ENCODE measurements around the gene CSNK2A2.

DNA sequence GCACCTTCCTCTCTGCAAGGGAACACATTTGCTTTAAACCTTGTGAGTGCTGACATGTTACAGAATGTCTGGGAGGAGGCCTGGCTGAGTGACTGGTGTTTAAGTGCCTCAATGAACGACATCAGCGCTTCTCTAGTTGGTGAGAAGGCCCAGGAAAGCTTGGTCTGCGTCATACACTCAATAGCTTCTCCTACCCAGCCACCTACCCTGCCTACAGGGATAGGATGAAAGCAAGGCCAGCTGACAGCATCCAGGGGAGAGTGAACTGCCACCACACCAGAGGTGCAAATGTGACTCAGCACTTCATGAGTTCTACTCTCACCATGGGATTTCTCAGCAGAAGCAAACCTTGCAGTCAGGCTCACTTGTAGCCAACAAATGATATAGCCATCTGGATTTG, 37.1 kb downstream of the CSNK2A2 start:
- TF ChIP-seq, protein P1, sequence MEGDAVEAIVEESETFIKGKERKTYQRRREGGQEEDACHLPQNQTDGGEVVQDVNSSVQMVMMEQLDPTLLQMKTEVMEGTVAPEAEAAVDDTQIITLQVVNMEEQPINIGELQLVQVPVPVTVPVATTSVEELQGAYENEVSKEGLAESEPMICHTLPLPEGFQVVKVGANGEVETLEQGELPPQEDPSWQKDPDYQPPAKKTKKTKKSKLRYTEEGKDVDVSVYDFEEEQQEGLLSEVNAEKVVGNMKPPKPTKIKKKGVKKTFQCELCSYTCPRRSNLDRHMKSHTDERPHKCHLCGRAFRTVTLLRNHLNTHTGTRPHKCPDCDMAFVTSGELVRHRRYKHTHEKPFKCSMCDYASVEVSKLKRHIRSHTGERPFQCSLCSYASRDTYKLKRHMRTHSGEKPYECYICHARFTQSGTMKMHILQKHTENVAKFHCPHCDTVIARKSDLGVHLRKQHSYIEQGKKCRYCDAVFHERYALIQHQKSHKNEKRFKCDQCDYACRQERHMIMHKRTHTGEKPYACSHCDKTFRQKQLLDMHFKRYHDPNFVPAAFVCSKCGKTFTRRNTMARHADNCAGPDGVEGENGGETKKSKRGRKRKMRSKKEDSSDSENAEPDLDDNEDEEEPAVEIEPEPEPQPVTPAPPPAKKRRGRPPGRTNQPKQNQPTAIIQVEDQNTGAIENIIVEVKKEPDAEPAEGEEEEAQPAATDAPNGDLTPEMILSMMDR (IDR thresholded peaks at IDR 0.05; ENCODE audit: insufficient read depth, low read length, poor library complexity, severe bottlenecking): no peak
- TF ChIP-seq EZH2phosphoT487 (conservative IDR thresholded peaks at IDR 0.05; ENCODE audit: low read length): no peak
